Measurements from ENCODE around the gene ENDOU.

DNA sequence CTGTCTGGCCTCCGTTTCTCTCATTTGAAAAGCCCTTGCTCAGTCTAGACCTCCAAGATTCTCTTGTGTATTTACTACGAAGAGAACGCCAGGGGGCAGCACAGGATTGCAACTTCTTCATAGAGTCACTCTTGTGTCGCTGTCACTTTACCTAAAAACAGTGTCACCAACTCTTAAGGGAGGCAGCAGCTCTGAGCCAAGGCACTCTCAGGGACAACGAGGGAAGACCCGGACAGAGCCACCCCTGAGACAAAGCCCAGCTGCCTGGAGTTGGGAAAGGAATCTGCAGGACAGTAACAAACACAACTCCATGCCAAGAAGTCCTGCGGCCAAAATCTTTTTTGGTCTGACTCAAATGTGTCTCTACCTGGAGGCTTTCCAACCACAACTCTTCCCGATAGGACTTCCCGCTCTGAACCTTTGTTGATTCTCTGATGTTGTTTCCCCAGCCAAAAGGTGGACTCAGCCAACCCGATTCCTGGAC is 9.9 kb downstream of the ENDOU start:
- TF ChIP-seq, protein P1, sequence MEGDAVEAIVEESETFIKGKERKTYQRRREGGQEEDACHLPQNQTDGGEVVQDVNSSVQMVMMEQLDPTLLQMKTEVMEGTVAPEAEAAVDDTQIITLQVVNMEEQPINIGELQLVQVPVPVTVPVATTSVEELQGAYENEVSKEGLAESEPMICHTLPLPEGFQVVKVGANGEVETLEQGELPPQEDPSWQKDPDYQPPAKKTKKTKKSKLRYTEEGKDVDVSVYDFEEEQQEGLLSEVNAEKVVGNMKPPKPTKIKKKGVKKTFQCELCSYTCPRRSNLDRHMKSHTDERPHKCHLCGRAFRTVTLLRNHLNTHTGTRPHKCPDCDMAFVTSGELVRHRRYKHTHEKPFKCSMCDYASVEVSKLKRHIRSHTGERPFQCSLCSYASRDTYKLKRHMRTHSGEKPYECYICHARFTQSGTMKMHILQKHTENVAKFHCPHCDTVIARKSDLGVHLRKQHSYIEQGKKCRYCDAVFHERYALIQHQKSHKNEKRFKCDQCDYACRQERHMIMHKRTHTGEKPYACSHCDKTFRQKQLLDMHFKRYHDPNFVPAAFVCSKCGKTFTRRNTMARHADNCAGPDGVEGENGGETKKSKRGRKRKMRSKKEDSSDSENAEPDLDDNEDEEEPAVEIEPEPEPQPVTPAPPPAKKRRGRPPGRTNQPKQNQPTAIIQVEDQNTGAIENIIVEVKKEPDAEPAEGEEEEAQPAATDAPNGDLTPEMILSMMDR (IDR thresholded peaks at IDR 0.05): peak; percentile 72
- no peak for TF ChIP-seq ZNF138 (CRISPR knock-in tag; conservative IDR thresholded peaks at IDR 0.05)
- no peak for TF ChIP-seq ZNF121 (CRISPR knock-in tag; IDR thresholded peaks at IDR 0.05)
- no peak for TF ChIP-seq CREB1 (CRISPR knock-in tag; IDR thresholded peaks at IDR 0.05)
- TF ChIP-seq, protein P2, sequence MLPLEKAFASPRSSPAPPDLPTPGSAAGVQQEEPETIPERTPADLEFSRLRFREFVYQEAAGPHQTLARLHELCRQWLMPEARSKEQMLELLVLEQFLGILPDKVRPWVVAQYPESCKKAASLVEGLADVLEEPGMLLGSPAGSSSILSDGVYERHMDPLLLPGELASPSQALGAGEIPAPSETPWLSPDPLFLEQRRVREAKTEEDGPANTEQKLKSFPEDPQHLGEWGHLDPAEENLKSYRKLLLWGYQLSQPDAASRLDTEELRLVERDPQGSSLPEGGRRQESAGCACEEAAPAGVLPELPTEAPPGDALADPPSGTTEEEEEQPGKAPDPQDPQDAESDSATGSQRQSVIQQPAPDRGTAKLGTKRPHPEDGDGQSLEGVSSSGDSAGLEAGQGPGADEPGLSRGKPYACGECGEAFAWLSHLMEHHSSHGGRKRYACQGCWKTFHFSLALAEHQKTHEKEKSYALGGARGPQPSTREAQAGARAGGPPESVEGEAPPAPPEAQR (CRISPR knock-in tag; IDR thresholded peaks at IDR 0.05): no peak
- TF ChIP-seq, protein P3, sequence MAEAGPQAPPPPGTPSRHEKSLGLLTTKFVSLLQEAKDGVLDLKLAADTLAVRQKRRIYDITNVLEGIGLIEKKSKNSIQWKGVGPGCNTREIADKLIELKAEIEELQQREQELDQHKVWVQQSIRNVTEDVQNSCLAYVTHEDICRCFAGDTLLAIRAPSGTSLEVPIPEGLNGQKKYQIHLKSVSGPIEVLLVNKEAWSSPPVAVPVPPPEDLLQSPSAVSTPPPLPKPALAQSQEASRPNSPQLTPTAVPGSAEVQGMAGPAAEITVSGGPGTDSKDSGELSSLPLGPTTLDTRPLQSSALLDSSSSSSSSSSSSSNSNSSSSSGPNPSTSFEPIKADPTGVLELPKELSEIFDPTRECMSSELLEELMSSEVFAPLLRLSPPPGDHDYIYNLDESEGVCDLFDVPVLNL (CRISPR knock-in tag; IDR thresholded peaks at IDR 0.05; ENCODE audit: borderline replicate concordance, low read depth): no peak
- TF ChIP-seq, protein P4, sequence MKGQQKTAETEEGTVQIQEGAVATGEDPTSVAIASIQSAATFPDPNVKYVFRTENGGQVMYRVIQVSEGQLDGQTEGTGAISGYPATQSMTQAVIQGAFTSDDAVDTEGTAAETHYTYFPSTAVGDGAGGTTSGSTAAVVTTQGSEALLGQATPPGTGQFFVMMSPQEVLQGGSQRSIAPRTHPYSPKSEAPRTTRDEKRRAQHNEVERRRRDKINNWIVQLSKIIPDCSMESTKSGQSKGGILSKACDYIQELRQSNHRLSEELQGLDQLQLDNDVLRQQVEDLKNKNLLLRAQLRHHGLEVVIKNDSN (CRISPR knock-in tag; IDR thresholded peaks at IDR 0.05): no peak
- no peak for TF ChIP-seq NFYB (CRISPR knock-in tag; conservative IDR thresholded peaks at IDR 0.05; ENCODE audit: low read depth)
- no peak for TF ChIP-seq SMAD3 (CRISPR knock-in tag; IDR thresholded peaks at IDR 0.05; ENCODE audit: borderline replicate concordance)
- no peak for TF ChIP-seq CREM (CRISPR knock-in tag; IDR thresholded peaks at IDR 0.05)
- no peak for TF ChIP-seq JUN (CRISPR knock-in tag; IDR thresholded peaks at IDR 0.05)
- no peak for TF ChIP-seq TEAD4 (CRISPR knock-in tag; IDR thresholded peaks at IDR 0.05)
- TF ChIP-seq NFE2L1 (CRISPR knock-in tag; IDR thresholded peaks at IDR 0.05): no peak
- TF ChIP-seq, protein P5, sequence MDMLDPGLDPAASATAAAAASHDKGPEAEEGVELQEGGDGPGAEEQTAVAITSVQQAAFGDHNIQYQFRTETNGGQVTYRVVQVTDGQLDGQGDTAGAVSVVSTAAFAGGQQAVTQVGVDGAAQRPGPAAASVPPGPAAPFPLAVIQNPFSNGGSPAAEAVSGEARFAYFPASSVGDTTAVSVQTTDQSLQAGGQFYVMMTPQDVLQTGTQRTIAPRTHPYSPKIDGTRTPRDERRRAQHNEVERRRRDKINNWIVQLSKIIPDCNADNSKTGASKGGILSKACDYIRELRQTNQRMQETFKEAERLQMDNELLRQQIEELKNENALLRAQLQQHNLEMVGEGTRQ (CRISPR knock-in tag; IDR thresholded peaks at IDR 0.05): no peak
